ENCODE results near the gene FYCO1. TPM values are rescaled to one million over a fixed set of nuclear protein-coding genes. Genes with fewer than 3 reads are reported as not detected.
A peak's percentile ranks its signal among the peaks of the same experiment; 100 is the strongest.
"Not testable (repeated sequence)": the region's sequence is repeated elsewhere in the genome, so short reads cannot be mapped to it uniquely, and the experiment has no call there.

FYCO1 gene
- total RNA-seq = 7.9 and 18.1 TPM in 2 replicates

DNA sequence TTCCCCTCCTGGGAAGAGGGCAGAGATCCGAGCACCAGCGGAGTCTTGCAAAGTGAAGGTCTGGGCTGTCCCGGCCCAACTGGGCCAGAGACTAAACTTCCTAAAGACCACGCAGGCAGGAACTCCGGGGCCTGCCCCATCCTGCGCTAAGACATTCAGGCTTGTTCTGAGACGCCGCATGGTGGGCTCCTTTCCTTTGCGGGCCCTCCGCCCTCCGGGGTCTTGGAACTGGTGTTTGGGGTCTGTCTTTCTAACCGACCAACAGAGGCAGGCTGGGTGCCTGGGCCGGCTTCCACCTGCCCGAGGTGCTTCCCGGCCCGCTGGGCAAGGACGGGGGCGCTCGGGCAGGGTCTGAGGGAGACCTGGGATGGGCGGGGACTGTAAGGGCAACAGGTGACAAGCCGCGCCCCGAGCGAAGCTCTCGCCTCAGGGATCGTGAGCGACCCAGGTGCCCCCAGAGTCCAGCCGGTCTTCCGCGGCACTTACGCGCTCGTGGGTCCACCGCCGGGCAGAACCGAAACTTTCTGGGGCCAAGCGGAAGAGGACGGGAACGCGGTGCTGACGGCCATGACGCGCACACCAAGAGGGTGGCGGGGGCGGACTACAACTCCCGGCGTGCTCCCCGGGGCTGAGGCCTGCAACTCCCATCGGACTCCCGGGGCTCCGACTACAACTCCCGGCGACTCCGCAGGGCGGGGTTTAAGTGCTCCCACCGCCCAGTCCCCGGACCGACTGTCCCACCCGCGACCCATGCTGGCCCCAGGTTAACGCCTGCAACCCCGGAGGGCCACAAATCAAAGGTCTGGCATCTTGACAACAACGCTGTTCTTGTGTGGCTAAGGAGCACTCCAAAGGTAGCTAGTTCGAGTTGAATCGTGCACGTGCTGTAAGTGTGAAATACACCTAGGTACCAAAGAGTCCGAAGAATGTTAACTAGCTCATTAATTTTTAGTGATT lies at the start of gene FYCO1:
TSS of gene FYCO1 (minus strand) at position 589 of the 957 bp plus-strand sequence. CDS start 10,914 bp downstream, outside the sequence.
- peak; percentile 70 for DNase-seq (ENCODE audit: low read depth)

DNA sequence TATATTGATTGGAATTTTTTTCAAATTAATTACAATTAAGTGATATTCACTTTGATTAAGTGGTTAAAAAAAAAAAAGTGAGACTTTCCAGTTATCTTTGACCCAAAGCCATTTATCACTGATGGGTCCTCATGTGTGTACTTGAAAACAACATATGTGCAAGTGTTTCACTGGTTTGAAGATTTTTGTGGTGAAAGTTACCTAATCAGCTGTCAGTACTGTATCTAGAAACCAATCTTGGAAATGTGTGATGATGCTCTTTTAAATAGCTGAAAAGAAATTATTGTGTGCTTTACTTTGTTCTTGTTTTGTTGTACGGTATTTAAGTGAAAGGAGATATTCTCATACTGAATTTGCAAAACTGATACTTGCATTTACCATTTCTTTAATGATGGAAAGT lies 43.3 kb upstream of the FYCO1 start:
- no peak for FAIRE-seq
- Histone ChIP-seq H3K36me3 (ENCODE audit: control insufficient read depth, insufficient read depth, low read length) (no peaks in the 10 kb centered on the region), H3K27me3 (ENCODE audit: control insufficient read depth, insufficient read depth, low read length) (no peaks in the 10 kb centered on the region), H3K4me3 (ENCODE audit: low read depth, low read length) (no peak overlapping the region)
- no peak for DNase-seq (ENCODE audit: low read depth)
- TF ChIP-seq, protein P1, sequence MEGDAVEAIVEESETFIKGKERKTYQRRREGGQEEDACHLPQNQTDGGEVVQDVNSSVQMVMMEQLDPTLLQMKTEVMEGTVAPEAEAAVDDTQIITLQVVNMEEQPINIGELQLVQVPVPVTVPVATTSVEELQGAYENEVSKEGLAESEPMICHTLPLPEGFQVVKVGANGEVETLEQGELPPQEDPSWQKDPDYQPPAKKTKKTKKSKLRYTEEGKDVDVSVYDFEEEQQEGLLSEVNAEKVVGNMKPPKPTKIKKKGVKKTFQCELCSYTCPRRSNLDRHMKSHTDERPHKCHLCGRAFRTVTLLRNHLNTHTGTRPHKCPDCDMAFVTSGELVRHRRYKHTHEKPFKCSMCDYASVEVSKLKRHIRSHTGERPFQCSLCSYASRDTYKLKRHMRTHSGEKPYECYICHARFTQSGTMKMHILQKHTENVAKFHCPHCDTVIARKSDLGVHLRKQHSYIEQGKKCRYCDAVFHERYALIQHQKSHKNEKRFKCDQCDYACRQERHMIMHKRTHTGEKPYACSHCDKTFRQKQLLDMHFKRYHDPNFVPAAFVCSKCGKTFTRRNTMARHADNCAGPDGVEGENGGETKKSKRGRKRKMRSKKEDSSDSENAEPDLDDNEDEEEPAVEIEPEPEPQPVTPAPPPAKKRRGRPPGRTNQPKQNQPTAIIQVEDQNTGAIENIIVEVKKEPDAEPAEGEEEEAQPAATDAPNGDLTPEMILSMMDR (IDR thresholded peaks at IDR 0.05; ENCODE audit: insufficient read depth, low read length, severe bottlenecking) = no peak

More for the DNA sequence above, at the start of gene FYCO1:
- no peak for FAIRE-seq
- Histone ChIP-seq H3K4me3 (ENCODE audit: low read depth, low read length) (peak within 1 kb of the TSS; percentile 48), H3K27me3 (ENCODE audit: control insufficient read depth, insufficient read depth, low read length) (no peaks in the 10 kb centered on the region), H3K36me3 (ENCODE audit: control insufficient read depth, insufficient read depth, low read length) (no peaks in the 10 kb centered on the region)
- TF ChIP-seq, protein P1 (IDR thresholded peaks at IDR 0.05; ENCODE audit: insufficient read depth, low read length, severe bottlenecking) = no peak

DNA sequence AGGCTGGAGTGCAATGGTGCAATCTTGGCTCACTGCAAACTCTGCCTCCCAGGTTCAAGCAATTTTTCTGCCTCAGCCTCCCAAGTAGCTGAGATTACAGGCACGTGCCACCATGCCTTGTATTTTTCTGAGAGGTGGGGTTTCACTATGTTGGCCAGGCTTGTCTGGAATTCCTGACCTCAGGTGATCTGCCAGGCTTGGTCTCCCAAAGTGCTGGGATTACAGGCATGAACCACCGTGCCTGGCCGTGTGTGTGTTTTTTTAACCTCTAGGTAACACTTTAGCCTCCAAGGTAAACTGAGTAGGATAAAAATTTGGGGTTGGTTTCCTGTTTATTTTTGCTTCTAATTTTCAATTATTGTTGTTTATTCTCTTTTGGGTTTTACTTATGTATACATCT lies 42.4 kb upstream of the FYCO1 start:
- not testable (repeated sequence) for DNase-seq (ENCODE audit: low read depth); H3K4me3 ChIP-seq (ENCODE audit: low read depth, low read length); FAIRE-seq; H3K27me3 ChIP-seq (ENCODE audit: control insufficient read depth, insufficient read depth, low read length); H3K36me3 ChIP-seq (ENCODE audit: control insufficient read depth, insufficient read depth, low read length)

DNA sequence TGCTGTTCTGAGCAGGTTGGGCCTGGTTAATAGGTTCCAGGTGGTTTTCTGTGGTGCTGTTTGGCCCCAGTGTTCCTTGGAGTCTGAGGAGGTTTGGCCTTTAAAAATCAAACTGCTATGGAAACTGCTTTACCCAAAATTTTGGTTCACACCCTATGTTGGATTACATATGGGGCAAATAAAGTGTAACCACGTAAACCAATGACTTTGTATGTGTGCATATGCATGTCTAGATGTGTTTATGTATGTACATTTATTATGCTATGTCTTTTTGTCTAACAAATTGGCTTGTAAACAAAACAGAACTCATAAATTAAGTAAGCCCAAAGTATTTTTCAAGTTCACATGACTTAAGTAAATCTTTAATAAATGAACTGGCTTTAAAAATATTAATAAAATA lies 40.6 kb upstream of the FYCO1 start:
- H3K36me3 ChIP-seq (ENCODE audit: control insufficient read depth, insufficient read depth, low read length) = no peaks in the 10 kb centered on the region
- H3K4me3 ChIP-seq (ENCODE audit: low read depth, low read length) = no peak overlapping the region
- TF ChIP-seq, protein P1 (IDR thresholded peaks at IDR 0.05; ENCODE audit: insufficient read depth, low read length, severe bottlenecking) = no peak
- DNase-seq (ENCODE audit: low read depth) = no peak
- FAIRE-seq = no peak
- no peaks in the 10 kb centered on the region for H3K27me3 ChIP-seq (ENCODE audit: control insufficient read depth, insufficient read depth, low read length)

DNA sequence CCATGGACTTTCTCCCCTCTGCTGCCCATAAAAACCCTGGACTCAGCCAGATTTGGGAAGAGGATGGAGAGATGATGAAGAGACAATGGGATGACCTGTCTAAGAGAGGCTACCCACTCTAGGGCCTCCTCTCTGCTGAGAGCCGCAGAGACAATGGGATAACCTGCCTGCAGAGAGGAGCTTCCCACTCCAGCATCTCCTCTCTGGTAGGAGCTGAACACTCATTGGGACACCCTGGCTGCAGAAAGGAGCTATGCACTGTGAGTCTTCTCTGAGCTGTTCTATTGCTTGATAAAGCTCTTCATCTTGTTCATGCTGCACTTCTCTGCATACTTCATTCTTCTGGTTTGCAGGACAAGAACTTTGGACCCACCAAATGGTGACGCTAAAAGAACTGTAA lies 36.1 kb upstream of the FYCO1 start:
- TF ChIP-seq, protein P1 (IDR thresholded peaks at IDR 0.05; ENCODE audit: insufficient read depth, low read length, severe bottlenecking) = no peak
- Histone ChIP-seq H3K27me3 (ENCODE audit: control insufficient read depth, insufficient read depth, low read length) (no peaks in the 10 kb centered on the region), H3K4me3 (ENCODE audit: low read depth, low read length) (no peak overlapping the region), H3K36me3 (ENCODE audit: control insufficient read depth, insufficient read depth, low read length) (no peaks in the 10 kb centered on the region)
- DNase-seq (ENCODE audit: low read depth) = no peak
- FAIRE-seq = no peak

DNA sequence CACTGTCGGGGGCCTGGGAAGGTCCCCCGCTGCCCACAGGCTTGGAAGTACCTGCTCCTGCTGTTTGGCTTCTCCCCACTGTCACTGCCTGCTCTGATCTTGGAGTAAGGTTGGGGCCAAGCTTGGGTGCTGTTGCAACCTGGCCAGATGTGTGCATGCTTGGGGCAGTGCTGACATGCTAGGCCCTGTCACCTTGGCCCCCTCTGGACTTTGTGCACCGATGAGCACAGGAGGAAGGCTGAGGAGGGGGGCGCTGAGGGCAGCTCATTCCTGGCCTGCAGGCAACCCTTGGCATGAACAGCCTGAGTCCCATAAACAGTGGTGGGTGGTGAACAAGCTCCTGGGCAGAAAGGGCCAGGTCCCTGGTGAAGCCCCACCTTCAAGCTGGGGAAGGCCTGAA lies 35.6 kb upstream of the FYCO1 start:
- no peak for DNase-seq (ENCODE audit: low read depth)
- no peak for FAIRE-seq
- Histone ChIP-seq H3K27me3 (ENCODE audit: control insufficient read depth, insufficient read depth, low read length) (no peaks in the 10 kb centered on the region), H3K4me3 (ENCODE audit: low read depth, low read length) (no peak overlapping the region), H3K36me3 (ENCODE audit: control insufficient read depth, insufficient read depth, low read length) (no peaks in the 10 kb centered on the region)
- TF ChIP-seq, protein P1 (IDR thresholded peaks at IDR 0.05; ENCODE audit: insufficient read depth, low read length, severe bottlenecking) = no peak
